ENCODE results near the gene CTBP2. TPM values are rescaled to one million over a fixed set of nuclear protein-coding genes. Genes with fewer than 3 reads are reported as not detected.

The CTBP2 gene
- total RNA-seq, 1 donor from 2014 or later = 90.6 TPM

DNA sequence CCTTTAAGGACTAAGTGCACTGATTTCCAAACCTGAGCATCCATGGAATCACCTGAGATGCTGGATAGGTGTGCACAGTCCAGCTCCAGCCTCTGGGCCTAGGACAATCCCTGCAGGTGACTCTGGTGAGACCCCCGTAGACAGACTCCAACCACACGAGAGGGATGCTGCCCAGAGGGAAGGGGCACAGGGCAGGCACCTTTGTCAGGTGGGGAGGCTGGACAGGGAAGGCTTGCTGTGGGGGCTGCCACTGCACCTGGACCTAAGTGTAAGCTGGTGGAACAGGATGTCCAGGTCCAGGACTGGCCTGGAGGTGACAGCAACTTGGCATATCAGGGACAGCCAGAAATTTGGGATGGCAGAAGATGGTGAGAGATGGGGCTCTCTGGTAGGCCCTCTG is 45.1 kb upstream of the CTBP2 start:
- Mint-ChIP-seq H3K4me1 (ENCODE audit: low read depth) (peaks cover 28% of the 10 kb centered on the region), H3K27me3 (ENCODE audit: low read depth) (peaks cover under 1% of the 10 kb centered on the region), H3K9me3 (ENCODE audit: low read depth) (no peaks in the 10 kb centered on the region), H3K4me3 (ENCODE audit: unreplicated experiment) (no peak overlapping the region), H3K27ac (ENCODE audit: unreplicated experiment) (no peak overlapping the region), H3K36me3 (ENCODE audit: low read depth) (no peaks in the 10 kb centered on the region)
- TF ChIP-seq, protein P1, sequence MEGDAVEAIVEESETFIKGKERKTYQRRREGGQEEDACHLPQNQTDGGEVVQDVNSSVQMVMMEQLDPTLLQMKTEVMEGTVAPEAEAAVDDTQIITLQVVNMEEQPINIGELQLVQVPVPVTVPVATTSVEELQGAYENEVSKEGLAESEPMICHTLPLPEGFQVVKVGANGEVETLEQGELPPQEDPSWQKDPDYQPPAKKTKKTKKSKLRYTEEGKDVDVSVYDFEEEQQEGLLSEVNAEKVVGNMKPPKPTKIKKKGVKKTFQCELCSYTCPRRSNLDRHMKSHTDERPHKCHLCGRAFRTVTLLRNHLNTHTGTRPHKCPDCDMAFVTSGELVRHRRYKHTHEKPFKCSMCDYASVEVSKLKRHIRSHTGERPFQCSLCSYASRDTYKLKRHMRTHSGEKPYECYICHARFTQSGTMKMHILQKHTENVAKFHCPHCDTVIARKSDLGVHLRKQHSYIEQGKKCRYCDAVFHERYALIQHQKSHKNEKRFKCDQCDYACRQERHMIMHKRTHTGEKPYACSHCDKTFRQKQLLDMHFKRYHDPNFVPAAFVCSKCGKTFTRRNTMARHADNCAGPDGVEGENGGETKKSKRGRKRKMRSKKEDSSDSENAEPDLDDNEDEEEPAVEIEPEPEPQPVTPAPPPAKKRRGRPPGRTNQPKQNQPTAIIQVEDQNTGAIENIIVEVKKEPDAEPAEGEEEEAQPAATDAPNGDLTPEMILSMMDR (IDR thresholded peaks at IDR 0.05) = no peak
- DNase-seq (ENCODE audit: low spot score) = no peak

DNA sequence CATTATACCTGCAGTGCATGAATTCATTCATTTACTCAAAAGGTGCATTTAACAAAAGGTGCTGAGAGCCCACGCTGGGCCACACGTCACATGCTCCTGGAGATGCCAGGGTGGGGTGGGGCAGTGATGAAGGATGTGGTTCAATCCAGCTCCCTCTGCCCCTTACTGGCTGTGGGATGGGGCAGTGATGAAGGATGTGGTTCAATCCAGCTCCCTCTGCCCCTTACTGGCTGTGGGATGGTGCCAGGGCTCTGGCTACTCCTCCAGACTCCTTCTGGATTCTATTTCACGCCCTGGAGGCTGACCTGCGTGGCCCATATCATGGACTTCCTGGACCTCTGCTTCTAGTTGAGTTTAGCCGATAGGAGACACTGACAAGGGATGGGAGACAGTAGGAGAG is 44.0 kb upstream of the CTBP2 start:
- Mint-ChIP-seq H3K4me3 (ENCODE audit: unreplicated experiment) (no peak overlapping the region), H3K36me3 (ENCODE audit: low read depth) (no peaks in the 10 kb centered on the region), H3K27ac (ENCODE audit: unreplicated experiment) (no peak overlapping the region), H3K9me3 (ENCODE audit: low read depth) (no peaks in the 10 kb centered on the region), H3K4me1 (ENCODE audit: low read depth) (peaks cover 19% of the 10 kb centered on the region), H3K27me3 (ENCODE audit: low read depth) (peaks cover 7% of the 10 kb centered on the region)
- DNase-seq (ENCODE audit: low spot score) = no peak
- TF ChIP-seq, protein P1 (IDR thresholded peaks at IDR 0.05) = no peak

DNA sequence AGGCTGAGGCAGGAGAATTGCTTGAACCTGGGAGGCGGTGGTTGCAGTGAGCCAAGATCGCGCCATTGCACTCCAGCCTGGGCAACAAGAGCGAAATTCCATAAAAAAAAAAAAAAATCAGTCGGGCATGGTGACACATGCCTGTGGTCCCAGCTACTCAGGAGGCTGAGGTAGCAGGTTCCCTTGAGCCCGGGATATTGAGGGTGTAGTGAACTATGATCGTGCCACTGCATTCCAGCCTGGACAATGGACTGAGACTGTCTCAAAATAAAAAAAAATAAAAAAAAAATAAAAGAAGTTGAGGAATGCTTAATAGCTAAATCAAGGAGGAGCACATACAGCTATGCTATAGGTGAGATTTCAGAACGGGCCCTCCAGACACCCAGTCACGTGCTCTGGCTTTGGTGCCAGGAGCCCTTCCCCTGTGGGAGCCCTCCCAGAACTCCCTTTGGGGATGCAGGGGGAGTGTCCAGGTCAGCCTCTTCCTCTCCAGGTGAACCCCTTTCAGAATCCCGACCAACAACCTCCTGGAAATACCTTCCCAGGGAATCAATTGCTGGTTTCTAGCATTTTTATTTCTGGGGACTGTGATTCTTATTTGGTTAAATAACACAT is 42.9 kb upstream of the CTBP2 start:
- TF ChIP-seq, protein P1 (IDR thresholded peaks at IDR 0.05) = no peak
- Mint-ChIP-seq H3K9me3 (ENCODE audit: low read depth) (no peaks in the 10 kb centered on the region), H3K4me3 (ENCODE audit: unreplicated experiment) (no peak overlapping the region), H3K36me3 (ENCODE audit: low read depth) (no peaks in the 10 kb centered on the region), H3K4me1 (ENCODE audit: low read depth) (peaks cover 8% of the 10 kb centered on the region), H3K27ac (ENCODE audit: unreplicated experiment) (no peak overlapping the region), H3K27me3 (ENCODE audit: low read depth) (peaks cover 7% of the 10 kb centered on the region)
- no peak for DNase-seq (ENCODE audit: low spot score)

DNA sequence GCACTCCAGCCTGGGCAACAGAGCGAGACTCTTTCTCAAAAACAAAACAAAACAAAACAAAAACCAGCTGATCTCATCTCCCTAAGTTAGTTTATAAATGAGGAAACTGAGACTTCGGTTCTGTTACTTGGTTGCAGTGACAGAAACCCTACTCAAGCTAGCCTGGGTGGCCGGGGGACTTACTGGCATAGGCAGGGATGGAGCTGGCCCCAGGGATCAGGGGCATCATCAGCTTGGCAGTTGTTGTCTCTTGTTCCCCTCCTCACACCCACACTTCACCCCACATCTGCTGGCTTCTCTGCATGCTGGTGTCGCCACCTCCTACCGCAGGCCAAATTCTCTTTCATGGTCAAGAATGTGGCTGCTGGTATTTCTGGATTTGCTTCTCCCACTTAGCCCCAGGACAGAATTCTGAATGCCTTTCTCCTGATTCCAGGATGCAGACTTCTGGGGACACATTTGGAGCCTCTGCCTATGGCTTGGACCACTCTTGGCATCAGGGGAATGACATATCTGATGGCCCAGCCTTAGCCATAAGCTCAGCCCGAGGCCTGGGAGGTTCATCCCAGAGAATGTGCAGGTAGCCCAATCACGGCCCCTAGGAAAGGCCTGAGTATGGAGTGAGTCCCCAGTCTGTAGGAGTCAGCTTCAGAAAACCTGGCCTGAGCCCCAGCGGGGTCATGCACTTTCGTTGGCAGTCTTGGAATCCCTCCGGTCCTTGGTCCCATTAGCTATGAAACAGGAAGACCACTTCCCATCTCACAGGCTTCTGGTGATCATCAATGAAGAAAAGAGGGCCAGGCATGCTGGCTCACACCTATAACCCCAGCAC is 41.6 kb upstream of the CTBP2 start:
- Mint-ChIP-seq H3K27ac (ENCODE audit: unreplicated experiment) (no peak overlapping the region), H3K36me3 (ENCODE audit: low read depth) (no peaks in the 10 kb centered on the region), H3K4me3 (ENCODE audit: unreplicated experiment) (no peak overlapping the region), H3K4me1 (ENCODE audit: low read depth) (peaks cover 5% of the 10 kb centered on the region), H3K27me3 (ENCODE audit: low read depth) (peaks cover 7% of the 10 kb centered on the region), H3K9me3 (ENCODE audit: low read depth) (no peaks in the 10 kb centered on the region)
- TF ChIP-seq, protein P1 (IDR thresholded peaks at IDR 0.05) = no peak
- no peak for DNase-seq (ENCODE audit: low spot score)

DNA sequence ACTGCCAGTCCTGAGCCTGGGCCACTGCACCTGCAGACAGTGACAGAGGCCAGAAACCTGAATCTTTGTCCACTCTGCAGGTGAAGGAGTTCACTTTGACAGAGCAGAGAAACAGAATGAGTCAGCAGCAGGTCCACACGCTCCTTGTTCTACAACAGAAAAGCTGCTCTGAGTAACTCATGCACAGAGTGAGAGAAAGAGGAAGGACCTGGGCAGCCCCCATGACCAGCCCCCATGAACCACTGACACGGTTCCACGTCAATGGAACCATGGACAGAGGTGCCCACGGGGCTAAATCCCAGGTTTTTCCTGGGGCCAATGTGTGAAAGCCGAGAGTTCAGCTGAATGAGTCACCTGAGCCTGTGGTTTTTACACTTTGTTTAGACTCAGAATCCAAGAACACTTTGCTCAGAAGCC is 40.8 kb upstream of the CTBP2 start:
- peaks cover 7% of the 10 kb centered on the region for H3K27me3 Mint-ChIP-seq (ENCODE audit: low read depth)
- H3K9me3 Mint-ChIP-seq (ENCODE audit: low read depth) = no peaks in the 10 kb centered on the region
- TF ChIP-seq, protein P1 (IDR thresholded peaks at IDR 0.05) = no peak
- no peaks in the 10 kb centered on the region for H3K36me3 Mint-ChIP-seq (ENCODE audit: low read depth)
- no peak overlapping the region for H3K27ac Mint-ChIP-seq (ENCODE audit: unreplicated experiment)
- H3K4me1 Mint-ChIP-seq (ENCODE audit: low read depth) = peaks cover 5% of the 10 kb centered on the region
- no peak overlapping the region for H3K4me3 Mint-ChIP-seq (ENCODE audit: unreplicated experiment)
- no peak for DNase-seq (ENCODE audit: low spot score)
